ENCODE measurements around the gene CC2D1A.

The CC2D1A gene

DNA sequence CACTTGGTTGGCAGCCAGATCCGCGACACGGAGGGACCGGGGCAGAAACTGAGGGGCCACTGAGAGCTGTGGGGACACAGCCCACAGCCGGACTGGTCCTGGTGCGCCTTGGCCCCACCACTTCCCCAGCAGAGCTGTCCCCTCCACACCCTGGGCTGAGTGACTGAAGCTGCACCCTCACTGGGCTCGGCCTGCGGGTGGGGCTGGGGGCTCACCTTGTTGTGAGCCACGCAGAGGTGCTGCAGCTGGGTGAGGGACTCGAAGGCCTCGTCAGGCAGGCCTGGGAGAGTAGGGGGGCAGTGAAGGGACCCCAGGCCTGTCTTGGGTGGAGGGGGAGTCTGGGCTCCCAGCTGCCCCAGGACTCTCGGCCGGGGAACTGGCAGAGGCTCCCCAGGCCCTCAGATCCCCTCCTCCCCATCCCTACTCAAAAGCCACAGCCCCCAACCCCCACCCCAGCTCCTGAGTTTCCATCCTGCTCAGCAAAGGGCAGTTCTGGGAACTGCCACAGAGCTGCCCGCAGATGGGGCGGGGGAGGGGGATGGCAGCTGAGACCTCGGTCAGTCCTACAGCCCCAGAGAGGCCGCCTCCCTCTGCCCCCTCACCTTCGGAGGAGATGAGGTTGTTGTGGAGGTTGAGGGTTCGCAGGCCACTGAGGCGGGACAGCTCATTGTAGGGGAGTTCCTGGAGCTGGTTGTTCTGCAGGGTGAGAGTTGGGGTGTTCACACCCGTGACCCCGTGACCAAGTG is 29.9 kb downstream of the CC2D1A start:
- Histone ChIP-seq H3K36me3 (no peaks in the 10 kb centered on the region), H3K9me3 (ENCODE audit: severe bottlenecking) (no peaks in the 10 kb centered on the region), H3K27ac (peak overlapping the region; percentile 15; the same call in 1 of the 2 replicates), H3K4me3 (ENCODE audit: low read depth, low read length) (no peak overlapping the region), H3K27me3 (ENCODE audit: insufficient read depth, low read depth, severe bottlenecking) (no peaks in the 10 kb centered on the region)
- peak; percentile 81 for DNase-seq
- TF ChIP-seq, protein P1, sequence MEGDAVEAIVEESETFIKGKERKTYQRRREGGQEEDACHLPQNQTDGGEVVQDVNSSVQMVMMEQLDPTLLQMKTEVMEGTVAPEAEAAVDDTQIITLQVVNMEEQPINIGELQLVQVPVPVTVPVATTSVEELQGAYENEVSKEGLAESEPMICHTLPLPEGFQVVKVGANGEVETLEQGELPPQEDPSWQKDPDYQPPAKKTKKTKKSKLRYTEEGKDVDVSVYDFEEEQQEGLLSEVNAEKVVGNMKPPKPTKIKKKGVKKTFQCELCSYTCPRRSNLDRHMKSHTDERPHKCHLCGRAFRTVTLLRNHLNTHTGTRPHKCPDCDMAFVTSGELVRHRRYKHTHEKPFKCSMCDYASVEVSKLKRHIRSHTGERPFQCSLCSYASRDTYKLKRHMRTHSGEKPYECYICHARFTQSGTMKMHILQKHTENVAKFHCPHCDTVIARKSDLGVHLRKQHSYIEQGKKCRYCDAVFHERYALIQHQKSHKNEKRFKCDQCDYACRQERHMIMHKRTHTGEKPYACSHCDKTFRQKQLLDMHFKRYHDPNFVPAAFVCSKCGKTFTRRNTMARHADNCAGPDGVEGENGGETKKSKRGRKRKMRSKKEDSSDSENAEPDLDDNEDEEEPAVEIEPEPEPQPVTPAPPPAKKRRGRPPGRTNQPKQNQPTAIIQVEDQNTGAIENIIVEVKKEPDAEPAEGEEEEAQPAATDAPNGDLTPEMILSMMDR (IDR thresholded peaks at IDR 0.05; ENCODE audit: low read depth, low read length): no peak

DNA sequence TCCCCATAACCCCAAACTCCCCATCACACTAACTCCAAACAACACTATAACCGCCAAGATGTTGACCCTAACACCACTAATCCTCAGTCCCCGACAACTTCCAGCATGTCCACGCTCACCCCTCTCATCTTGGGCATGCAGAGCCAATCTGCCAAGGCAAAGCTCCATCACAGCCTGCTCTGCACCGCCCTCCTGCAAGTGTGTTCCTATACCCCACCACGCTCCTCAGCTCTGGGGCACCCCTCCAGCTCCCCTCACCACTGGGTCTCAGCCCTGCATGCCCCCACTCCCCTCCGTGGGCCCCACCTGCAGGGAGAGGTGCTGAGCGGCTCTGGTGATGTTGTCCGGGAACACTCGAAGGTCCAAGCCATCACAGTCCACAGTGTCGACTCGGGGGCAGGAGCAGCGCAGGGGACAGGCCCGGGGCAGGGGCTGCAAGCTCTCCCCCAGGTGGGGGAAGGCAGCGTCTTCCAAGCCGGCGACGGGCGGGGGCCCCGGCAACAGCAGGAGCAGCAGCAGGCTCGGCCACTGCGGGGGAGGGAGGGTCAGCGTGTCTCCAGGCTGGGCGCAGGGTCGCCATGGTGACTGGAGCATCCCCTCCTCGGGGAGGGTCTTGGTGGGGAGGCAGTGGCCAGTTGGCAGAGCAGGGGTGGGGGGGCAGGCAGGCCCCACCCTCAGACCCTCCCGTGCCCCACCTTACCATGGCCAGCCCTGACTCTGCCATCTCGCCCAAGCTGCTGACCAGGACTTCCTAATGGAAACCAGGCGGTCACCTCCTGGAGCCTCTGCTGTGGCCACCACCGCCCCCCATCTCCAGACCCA is 31.7 kb downstream of the CC2D1A start:
- TF ChIP-seq, protein P1 (IDR thresholded peaks at IDR 0.05; ENCODE audit: low read depth, low read length): no peak
- Histone ChIP-seq H3K27ac (no peak overlapping the region), H3K27me3 (ENCODE audit: insufficient read depth, low read depth, severe bottlenecking) (no peaks in the 10 kb centered on the region), H3K4me3 (ENCODE audit: low read depth, low read length) (no peak overlapping the region), H3K9me3 (ENCODE audit: severe bottlenecking) (peaks cover 2% of the 10 kb centered on the region), H3K36me3 (no peaks in the 10 kb centered on the region)
- peak; percentile 28 for DNase-seq

DNA sequence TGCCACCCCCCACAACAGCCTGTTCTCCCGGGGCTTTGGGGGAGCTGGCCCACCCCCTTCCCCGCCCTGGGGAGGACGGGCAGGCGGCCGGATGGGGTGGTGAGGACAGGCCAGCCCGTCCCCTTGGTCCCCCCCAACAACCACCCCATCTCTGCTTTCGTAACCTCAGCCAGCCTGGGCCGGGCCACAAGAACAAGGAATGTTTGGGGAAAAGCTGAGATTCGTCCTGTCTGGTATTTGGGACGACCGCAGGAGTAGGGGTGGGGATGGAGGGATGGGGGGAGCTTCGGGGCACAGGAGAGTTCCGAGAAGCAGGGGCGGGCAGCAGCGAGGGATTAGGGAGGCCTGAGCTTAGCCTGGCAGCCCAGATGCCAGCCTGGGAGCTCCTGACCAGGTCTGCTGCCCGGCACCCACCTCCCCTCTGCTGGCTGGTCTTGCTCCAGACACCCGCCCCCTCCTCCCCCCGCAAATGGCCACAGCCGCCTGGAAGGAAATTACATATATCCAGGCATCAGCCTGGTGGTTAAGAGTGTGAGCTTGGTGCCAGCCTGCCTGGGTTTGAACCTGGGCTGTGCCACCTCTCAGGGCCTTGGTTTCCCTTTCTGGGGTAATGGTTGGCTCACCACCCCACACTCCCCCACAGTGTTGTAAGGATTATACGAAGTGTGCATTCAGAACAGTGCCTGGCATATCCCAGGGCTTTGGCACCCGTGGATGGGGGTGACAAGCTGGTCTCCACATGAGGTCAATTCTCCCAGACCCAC is 32.5 kb downstream of the CC2D1A start, which contains the start of gene PODNL1:
Gene PODNL1, minus strand, starts transcription at position 117 of the 764 bp plus-strand sequence. CDS start 236 bp downstream, outside the sequence.
- DNase-seq: no peak
- Histone ChIP-seq H3K4me3 (ENCODE audit: low read depth, low read length) (no peak within 1 kb of the TSS), H3K36me3 (no peaks in the 10 kb centered on the region), H3K27ac (no peak within 1 kb of the TSS), H3K9me3 (ENCODE audit: severe bottlenecking) (peaks cover 3% of the 10 kb centered on the region), H3K27me3 (ENCODE audit: insufficient read depth, low read depth, severe bottlenecking) (no peaks in the 10 kb centered on the region)
- TF ChIP-seq, protein P1 (IDR thresholded peaks at IDR 0.05; ENCODE audit: low read depth, low read length): no peak

DNA sequence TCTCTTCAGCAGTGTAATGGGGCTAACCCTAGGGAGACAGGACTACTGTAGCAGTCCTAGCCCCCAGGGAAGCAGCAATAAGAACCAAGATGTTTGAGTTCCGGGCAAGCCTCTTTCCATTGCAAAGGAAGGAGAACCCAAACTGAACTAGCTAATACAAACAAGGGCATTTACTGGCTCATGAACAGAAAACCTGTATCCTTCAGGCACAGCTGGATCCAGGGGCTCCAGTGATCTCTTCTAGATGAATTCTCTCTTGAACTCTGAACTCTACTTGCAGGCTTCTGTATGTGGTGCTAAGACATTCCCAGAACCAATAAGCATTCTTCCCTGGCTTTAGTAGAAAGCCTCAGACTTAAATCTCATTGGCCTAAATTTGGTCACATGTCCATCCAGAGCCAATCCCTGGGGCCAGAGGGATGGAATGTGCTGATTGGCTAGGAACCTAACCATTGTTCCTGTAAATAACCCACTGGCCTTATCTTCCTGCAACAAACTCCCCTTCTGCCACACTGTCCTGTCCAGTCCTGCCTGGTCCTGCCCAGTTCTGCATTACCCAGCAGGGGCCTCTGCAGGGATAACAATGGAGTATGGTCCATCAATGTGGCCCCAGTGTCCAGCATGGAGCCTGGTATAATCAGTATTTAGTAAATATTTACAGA is 36.2 kb downstream of the CC2D1A start:
- TF ChIP-seq, protein P1 (IDR thresholded peaks at IDR 0.05; ENCODE audit: low read depth, low read length): no peak

DNA sequence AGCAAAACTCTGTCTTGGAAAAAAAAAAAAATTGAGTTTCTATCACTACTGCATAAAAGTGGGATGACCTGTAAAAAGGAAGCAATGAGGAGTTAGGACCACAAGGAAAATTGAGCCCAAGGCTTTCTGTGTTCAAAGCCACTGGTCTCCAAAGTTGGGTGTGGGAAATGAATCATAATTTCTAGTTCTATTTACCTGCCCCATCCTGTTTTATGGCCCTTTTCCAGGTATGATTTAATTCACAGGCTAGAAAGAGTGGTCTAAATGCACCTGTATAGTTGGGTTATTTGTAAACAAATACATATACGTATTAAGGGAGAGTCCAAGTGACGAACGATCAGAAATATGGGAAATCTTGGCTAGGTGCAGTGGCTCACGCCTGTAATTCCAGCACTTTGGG is 40.4 kb downstream of the CC2D1A start:
- Histone ChIP-seq H3K9me3 (ENCODE audit: severe bottlenecking) (peaks cover 3% of the 10 kb centered on the region), H3K27me3 (ENCODE audit: insufficient read depth, low read depth, severe bottlenecking) (no peaks in the 10 kb centered on the region), H3K36me3 (no peaks in the 10 kb centered on the region), H3K4me3 (ENCODE audit: low read depth, low read length) (no peak overlapping the region), H3K27ac (no peak overlapping the region)
- TF ChIP-seq, protein P1 (IDR thresholded peaks at IDR 0.05; ENCODE audit: low read depth, low read length): no peak
- no peak for DNase-seq

More for the DNA sequence above, 36.2 kb downstream of the CC2D1A start:
- no peak overlapping the region for H3K27ac ChIP-seq
- peaks cover 3% of the 10 kb centered on the region for H3K9me3 ChIP-seq (ENCODE audit: severe bottlenecking)
- H3K27me3 ChIP-seq (ENCODE audit: insufficient read depth, low read depth, severe bottlenecking): no peaks in the 10 kb centered on the region
- no peaks in the 10 kb centered on the region for H3K36me3 ChIP-seq
- no peak overlapping the region for H3K4me3 ChIP-seq (ENCODE audit: low read depth, low read length)
- no peak for DNase-seq

Measured in WERI-Rb-1 (cell line).